ENCODE data around the gene TMEM245.

DNA sequence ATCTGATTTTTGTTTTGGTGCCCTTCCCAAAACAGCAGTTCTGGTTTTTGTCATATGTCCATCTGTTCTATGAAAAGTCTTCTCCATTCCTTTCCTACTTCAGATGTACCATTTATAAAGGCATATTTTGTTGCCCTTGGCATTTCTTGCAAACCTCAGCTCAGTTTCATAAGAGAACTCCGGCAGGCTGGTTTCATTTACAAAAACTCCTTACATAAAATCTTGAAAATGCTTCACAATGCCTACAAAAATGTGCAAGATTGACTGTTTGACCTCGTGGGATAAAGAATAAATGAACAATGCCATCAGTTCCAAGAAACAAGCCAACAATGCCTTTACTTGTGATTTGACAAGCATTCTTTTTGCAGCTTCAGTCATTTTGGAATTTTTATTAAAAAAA, 67.3 kb downstream of the TMEM245 start:
- TF ChIP-seq, protein P1, sequence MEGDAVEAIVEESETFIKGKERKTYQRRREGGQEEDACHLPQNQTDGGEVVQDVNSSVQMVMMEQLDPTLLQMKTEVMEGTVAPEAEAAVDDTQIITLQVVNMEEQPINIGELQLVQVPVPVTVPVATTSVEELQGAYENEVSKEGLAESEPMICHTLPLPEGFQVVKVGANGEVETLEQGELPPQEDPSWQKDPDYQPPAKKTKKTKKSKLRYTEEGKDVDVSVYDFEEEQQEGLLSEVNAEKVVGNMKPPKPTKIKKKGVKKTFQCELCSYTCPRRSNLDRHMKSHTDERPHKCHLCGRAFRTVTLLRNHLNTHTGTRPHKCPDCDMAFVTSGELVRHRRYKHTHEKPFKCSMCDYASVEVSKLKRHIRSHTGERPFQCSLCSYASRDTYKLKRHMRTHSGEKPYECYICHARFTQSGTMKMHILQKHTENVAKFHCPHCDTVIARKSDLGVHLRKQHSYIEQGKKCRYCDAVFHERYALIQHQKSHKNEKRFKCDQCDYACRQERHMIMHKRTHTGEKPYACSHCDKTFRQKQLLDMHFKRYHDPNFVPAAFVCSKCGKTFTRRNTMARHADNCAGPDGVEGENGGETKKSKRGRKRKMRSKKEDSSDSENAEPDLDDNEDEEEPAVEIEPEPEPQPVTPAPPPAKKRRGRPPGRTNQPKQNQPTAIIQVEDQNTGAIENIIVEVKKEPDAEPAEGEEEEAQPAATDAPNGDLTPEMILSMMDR (IDR thresholded peaks at IDR 0.05), result no peak
- TF ChIP-seq POLR2A (IDR thresholded peaks at IDR 0.05), result no peak

Measured in testis (tissue), 2 donors.